ENCODE results near the gene EED.
"Not testable (repeated sequence)": the region's sequence is repeated elsewhere in the genome, so short reads cannot be mapped to it uniquely, and the experiment has no call there.

Gene EED

DNA sequence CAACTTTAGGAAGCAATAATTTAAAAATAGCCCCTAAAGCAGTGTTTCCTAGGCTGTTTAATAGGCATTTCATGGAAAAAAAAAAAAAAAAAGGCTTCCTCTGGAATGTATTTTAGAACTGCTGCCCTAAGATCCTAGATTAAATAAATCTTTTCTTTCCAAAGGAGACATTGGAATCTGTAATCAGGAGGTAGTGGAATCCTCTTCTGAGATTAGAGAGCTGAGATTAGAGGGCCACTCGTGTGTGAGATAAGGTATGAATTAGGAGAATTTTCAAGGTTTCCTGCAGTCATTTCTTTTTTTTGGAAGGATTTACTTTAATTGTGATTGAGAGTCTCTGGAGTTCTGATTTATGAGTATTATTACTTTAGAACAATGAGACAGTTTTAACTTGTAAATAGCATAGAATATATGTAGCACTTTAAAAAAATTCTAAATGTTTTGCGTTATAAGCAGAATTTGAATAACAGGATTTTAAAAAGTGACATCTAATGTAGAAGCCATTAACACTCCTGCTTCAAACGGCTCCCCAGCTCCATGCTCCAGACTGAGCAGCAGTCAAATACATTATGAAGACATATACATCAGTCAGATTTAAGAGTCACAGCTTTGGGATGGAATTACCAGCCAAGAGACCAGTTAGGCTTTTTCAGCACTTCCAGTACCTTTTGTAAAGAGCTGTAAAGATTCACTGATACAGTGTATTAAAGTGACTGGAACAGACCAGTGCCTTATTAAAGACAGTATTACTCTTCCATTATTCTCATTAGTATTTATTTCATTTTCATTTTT is 5.0 kb downstream of the EED start:
- DNase-seq: no peak

DNA sequence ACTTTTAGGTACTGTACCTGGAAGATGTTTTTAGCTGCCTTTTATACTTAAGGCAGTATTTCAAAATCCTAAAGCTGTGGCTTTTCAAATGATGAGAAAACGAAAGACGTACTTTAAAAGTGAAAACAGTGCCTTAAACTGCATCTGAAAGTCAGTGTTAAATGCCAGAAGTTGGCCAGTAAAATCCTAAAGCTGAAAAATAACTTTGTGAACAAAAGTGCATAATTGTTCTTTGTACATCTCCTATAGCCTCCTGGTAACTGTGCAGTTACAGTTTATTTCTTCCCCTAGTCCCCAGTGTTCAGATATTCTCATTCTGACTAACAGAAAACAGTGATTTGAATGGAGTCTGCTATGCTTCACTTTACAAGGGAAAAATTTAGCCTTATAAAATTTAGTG is 6.8 kb downstream of the EED start:
- DNase-seq: no peak

DNA sequence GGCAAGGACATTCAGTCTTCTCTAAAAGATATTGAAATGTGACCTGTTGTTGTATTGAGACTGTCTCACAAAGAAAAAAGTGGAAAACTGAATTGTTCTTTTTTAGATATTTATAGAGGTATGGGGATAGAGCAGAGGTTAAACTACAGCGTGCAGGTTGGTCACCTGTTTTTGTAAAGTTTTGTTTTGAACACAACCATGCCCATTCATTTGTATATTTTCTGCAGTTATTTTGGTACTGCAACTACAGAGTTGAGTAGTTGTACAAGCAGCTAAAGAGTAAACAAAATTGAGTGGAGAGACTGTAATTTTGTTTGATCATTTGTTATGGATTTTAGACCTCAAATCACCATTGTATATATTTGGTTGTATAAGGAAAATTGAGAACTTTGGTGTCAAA is 11.3 kb downstream of the EED start:
- DNase-seq: no peak

DNA sequence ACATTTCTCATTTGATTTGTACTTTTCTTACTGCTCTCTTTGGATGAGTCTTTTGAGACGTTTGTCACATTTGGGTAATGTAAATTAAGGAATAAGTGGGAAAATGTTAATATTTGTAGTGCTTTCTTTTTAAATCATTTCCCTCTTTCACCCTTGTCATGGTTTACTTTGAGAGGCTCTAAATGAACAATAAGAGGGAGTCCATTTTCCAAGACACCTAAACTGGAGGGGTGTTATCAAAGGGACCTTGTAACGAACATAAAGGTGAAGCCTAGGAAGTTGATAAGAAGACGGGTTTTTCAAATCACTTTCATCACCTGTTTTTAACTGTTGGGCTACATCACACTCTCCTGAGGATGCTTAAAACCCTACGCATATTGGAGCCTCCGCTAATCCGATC is 12.1 kb downstream of the EED start:
- DNase-seq: no peak

DNA sequence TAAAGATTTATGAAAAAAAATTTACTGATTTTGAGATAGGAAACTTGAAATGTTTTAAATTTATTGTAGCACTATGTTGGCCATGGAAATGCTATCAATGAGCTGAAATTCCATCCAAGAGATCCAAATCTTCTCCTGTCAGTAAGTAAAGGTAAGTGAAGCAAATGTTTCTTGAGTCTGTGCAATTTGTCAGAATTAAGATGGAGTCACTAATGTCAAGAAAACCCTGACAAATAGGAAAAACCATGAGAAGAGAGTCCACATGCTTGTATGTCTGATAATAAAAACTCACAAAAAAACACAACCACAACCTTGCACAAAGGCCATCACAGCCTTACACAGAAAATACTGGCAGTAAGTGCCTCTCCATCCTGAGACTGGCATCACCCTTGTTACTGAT is 12.9 kb downstream of the EED start:
- DNase-seq: no peak

DNA sequence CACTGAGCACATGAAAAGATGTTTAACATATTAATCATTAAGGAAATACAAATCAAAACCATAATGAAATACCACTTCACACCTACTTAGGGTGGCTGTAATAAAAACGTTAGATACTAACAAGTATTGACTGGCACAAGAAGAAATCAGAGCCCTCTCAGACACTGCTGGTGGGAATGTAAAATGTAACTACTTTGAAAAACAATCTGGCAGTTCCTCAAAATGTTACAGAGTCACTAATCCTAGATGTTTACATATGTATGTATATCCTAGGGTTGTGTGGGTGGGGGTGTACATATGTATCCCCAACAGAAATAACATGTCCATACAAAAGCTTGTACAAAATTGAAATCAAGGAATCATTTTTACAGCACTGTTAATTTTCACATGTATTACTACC is 15.2 kb downstream of the EED start:
- DNase-seq: no peak

DNA sequence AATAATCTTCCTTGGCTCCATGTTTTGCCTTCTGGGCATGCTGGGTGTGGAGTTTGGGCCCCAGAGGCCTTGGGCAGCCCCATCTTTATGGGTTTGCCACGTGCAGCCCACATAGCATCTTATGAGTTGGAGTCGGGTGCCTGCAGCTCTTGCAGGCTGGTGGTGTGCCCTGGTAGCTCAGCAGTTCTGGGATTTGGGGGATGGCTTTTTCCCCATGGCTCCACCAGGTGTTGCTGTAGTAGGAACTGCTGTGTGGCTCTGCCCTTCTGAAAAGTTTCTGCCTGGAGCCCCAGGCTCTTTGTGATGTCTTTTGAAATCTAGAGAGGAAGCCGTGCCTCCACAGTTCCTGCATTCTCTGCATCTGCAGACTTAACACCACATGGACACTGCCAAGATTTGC is 16.8 kb downstream of the EED start:
- DNase-seq: no peak

DNA sequence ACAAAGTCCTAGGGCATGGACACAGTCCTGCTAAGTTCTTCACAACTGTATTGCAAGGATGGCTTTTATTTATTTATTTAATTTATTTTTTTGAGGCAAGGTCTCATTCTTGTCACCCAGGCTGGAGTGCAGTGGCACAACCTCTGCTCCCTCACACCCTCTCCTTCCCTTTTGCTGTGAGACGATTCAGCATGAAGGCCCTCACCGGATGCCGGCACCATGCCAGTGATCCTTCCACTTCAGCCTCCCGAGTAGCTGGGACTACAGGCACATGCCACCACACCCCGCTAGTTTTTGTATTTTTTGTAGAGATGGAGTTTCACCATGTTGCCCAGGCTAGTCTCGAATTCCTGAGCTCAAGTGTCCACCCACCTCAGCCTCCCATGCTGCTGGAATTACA is 17.8 kb downstream of the EED start:
- no peak for DNase-seq

GRCh38 chr11:86264649-86265048 is 20.1 kb downstream of the EED start:
- DNase-seq: no peak

GRCh38 chr11:86265194-86265593 is 20.6 kb downstream of the EED start:
- no peak for DNase-seq

DNA sequence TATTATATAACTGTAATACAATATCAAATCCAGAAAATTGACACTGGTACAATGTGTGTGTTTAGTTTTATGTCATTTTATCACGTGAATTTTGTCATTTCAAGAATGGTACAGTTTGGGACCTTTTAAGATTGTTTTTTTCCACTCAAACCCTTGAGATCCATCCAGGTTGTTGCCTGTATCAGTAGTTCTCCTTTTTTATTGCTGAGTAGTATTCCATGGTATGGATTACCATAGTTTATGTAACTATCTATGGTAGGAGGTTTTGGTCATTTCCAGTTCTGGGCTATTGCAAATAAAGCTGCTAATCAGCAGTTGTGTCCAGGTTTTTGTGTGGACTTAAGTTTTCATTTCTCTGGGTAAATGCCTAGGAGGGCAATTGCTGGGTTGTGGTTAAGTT is 25.1 kb downstream of the EED start:
- DNase-seq: no peak

DNA sequence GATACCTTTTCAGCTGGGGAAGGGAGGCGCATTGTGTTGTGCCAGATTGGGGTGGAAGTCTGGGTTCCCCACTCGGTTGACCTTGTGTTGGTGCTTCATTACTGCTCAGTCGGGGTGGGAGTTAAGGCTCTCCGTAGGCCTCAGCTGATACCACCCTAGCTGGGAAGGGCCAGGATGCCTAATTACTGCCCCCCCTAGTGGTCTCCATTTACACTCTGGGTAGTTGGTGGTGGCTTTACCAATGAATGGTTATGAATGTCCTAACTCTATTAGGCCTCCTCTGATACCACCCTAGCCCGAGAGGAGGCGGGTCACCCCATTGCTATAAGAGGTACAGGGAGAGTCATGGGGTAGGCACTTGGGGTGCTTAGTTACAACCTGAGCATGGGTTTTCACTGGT is 29.9 kb downstream of the EED start:
- DNase-seq: no peak

DNA sequence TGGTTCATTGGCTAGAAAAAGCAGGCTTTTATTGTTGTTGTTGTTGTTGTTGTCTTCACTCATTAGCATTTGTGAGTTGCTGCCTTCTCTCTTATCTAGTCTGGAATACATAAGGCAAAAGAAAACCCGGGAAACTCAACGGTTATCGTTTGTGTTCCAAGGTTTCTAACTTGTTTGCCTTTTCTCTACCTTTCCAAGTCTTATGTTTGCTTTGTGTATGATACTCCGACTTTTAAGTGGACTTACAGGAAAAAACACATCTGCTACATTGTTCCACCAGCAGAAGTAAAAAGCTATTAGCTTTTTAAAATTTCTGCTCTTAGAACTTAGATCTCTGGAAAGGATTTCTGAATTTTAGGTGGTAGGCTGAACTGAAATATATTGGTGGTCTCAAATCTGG is 30.4 kb downstream of the EED start:
- DNase-seq: no peak

DNA sequence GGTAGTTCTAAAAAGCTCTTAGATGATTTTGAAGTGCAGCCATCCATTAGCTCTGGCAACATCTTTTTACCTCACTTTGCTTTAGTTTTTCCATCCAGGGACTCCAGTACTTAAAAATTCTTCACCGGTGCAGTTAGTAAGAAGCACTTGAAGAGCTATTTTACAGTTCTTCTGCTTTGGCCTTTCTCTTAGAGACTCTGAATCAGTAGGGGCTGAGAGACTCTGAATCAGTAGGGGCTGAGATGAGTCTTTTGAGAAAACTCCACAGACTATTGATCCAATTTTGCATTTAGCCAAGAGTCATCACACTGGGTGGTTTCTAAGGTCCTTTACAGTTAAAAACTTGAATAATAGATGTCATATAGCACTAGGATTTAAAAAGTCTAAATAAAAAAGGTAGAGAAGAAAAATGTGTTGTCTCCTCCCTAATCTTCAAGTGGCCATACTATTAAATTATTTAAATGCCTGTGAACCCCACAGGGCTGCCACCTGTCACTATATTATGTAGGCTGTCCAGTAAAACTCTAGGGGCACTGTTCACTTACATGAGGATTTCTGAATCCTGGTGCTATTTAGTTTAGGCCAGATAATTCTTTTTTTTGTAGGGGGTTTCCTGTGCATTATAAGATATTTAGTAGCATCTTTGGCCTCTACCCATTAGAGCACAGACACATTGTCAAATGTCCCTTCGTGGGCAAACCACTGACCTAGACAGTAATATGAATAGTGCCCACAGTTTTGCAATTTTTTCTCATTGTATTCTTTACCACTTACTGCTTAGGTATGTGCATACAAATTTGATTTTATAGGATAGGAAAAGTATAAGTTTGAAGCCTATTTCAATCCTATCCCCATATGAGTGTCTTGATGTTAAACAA is 31.2 kb downstream of the EED start:
- DNase-seq: no peak

GRCh38 chr11:86277741-86278140 is 33.2 kb downstream of the EED start:
- DNase-seq: no peak

DNA sequence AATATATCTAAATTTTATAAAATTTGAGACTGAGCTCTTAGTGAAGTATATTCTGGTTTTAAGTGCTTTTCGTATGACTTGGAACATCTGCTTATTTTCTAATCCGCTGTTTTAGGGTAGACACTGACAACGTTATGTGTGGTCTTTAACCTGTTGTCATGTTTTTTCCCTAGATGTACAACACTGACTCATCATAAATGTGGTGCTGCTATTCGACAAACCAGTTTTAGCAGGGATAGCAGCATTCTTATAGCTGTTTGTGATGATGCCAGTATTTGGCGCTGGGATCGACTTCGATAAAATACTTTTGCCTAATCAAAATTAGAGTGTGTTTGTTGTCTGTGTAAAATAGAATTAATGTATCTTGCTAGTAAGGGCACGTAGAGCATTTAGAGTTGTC is 33.7 kb downstream of the EED start:
- no peak for DNase-seq

DNA sequence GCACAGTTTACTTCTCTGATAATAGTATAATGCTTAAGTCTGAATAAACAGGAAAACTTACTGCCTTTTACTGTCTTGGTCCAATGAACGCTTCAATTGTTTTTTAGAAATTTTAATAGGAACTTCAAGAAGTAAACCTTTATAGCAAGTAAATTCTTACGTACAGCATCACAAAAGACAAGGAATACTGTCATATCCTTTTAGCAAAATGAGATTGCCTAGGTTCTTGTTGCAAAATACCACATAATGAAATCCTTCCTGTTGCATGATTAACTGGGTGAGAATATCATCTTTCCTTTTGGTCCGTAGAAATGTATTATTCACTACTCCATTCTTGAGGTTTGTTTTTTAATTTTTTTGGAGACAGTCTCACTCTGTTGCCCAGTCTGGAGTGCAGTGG is 35.2 kb downstream of the EED start:
- DNase-seq: no peak

DNA sequence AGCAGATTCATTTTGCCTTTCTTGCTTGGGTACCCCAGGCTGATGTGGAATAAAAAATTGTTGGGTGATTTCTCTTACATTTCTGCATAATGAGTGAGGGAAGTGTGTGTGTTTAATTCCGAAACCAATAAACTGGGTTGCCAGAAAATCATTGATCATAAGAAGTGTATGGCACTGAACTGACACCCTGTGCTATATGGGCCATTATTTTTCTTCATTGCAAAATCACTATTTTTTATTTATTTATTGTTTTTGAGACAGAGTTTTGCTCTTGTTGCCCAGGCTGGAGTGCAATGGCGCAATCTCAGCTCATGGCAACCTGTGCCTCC is 42.9 kb downstream of the EED start:
- no peak for DNase-seq

- no peak for DNase-seq
Observed at GRCh38 chr11:86288776-86289507, 44.4 kb downstream of the EED start.

DNA sequence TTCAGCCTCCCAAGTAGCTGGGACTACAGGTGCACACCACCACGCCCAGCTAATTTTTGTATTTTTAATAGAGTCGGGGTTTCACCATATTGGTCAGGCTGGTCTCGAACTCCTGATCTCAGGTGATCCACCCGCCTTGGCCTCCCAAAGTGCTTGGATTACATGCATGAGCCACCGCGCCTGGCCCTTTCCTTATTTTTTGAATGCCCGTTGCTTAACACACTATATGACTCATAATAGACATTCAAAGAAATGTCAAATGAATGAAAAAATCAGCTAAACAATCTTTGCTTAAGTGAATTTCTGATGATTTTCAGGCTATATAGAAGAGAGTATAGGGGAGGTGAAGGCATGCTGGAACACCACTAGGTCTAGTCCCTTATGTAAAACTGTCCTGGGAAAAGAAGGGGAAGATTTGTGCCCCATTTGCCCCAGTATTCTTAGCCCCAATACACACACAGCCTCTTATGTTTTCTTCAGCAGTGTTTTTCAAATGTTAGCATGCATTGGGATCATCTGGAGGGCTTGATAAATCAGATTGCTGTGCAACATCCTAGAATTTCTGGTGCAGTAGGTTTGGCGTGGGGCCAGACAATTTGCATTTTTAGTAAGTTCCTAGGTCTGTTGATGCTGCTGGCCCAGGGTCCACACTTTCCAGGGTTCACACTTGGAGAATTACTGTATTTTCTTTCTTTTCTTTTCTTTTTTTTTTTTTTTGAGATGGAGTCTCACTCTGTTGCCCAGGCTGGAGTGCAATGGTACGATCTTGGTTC is 45.1 kb downstream of the EED start:
- DNase-seq: not testable (repeated sequence)

GRCh38 chr11:86291466-86292262 is 47.1 kb downstream of the EED start:
- DNase-seq: peak; percentile 15 to 62
